Measurements from ENCODE around the gene FBXL4.
"Not testable (repeated sequence)": the region's sequence is repeated elsewhere in the genome, so short reads cannot be mapped to it uniquely, and the experiment has no call there.

FBXL4 gene

DNA sequence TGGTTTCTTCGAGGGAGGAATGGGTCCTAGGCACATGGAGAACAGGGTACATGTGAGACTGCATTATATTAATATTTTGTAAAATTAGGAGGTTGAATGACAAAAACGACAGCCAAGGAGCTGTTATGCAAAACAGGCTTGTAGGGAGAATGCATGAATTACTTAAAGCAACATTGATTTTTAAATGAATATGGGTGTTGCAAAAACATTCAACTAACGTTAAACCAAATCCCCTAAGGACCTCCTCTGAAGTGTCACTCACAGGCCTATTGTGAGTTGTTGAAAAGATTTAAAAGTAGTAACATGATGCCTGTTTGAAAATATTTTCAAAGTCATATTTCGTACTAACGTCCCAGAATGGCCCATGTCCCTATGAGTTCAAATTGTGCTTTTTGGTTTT, 21.9 kb downstream of the FBXL4 start:
- DNase-seq (ENCODE audit: low read depth), result no peak
- TF ChIP-seq, protein P1, sequence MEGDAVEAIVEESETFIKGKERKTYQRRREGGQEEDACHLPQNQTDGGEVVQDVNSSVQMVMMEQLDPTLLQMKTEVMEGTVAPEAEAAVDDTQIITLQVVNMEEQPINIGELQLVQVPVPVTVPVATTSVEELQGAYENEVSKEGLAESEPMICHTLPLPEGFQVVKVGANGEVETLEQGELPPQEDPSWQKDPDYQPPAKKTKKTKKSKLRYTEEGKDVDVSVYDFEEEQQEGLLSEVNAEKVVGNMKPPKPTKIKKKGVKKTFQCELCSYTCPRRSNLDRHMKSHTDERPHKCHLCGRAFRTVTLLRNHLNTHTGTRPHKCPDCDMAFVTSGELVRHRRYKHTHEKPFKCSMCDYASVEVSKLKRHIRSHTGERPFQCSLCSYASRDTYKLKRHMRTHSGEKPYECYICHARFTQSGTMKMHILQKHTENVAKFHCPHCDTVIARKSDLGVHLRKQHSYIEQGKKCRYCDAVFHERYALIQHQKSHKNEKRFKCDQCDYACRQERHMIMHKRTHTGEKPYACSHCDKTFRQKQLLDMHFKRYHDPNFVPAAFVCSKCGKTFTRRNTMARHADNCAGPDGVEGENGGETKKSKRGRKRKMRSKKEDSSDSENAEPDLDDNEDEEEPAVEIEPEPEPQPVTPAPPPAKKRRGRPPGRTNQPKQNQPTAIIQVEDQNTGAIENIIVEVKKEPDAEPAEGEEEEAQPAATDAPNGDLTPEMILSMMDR (IDR thresholded peaks at IDR 0.05; ENCODE audit: insufficient read depth, low read depth, low read length, missing control alignments), result no peak
- H3K4me3 ChIP-seq (ENCODE audit: low read length), result no peak overlapping the region

DNA sequence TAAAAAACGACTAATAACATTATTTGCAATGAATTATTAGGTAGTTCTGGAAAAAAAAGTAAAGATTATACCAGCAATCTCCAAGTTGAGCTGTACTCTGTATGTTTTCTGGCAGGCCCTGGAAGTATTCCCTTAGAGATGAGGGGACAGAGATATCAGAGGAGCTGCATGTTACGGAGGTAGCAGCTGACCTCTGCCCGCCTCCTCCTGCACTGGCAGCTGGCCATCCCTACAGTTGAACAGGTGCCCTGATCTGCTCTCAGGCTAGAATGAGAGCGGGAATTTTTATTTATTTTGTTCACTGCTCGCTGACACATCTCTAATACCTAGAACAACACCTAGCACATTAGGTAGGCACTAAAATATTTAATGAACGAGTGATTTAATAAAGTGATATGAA, 23.1 kb downstream of the FBXL4 start:
- TF ChIP-seq, protein P1 (IDR thresholded peaks at IDR 0.05; ENCODE audit: insufficient read depth, low read depth, low read length, missing control alignments), result no peak
- no peak for DNase-seq (ENCODE audit: low read depth)
- no peak overlapping the region for H3K4me3 ChIP-seq (ENCODE audit: low read length)

DNA sequence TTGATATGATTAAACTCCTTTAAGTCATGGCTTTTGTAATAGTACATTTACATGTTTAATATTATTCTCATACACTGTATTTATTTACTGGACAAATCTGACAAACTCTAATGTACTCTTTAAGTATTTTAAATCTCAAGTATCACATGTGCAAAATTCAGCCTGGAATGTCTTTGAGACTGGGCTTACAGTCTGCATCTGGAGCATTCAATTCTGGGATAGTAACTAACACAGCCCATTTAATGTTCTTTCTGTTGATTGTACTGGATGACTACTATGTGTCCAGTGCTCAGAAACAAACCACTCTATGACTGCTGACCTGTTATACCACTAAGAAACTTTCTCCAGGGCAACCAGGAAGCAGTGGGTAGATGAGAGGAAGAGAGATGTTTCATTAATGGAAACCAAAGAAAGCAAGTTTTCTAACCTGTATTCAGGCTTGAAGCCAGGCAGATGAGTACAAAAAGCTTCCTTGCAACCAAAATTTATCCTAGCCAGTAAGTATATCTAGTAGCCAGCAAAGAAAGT, 26.8 kb downstream of the FBXL4 start:
- TF ChIP-seq, protein P1 (IDR thresholded peaks at IDR 0.05; ENCODE audit: insufficient read depth, low read depth, low read length, missing control alignments), result no peak
- no peak overlapping the region for H3K4me3 ChIP-seq (ENCODE audit: low read length)
- DNase-seq (ENCODE audit: low read depth), result no peak

DNA sequence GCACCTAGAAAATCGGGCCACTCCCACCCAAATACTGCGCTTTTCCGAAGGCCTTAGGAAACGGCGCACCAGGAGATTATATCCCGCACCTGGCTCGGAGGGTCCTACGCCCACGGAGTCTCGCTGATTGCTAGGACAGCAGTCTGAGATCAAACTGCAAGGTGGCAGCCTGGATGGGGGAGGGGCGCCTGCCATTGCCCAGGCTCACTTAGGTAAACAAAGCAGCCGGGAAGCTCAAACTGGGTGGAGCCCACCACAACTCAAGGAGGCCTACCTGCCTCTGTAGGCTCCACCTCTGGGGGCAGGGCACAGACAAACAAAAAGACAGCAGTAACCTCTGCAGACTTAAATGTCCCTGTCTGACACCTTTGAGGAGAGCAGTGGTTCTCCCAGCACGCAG, 36.8 kb downstream of the FBXL4 start:
- not testable (repeated sequence) for DNase-seq (ENCODE audit: low read depth); H3K4me3 ChIP-seq (ENCODE audit: low read length)

DNA sequence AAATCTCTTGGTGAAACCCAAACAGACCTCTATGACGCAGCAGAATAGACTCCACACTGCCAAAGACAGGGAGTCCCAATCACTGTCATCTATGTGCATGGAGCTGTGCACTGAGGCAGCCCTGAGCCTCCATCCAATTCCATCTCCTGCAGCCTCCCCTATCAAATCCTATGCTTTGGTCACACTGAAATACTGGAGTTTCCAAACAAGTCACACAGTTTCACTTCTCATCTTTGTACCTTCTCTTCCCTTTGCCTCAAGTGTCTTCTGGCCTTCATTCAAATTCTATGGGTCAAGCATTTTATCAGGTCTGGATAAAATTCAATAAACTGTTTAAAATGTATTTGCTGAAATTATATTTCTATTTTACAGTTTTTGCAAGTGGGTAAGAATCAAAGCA, 38.5 kb downstream of the FBXL4 start:
- no peak overlapping the region for H3K4me3 ChIP-seq (ENCODE audit: low read length)
- no peak for DNase-seq (ENCODE audit: low read depth)
- TF ChIP-seq, protein P1 (IDR thresholded peaks at IDR 0.05; ENCODE audit: insufficient read depth, low read depth, low read length, missing control alignments), result no peak

DNA sequence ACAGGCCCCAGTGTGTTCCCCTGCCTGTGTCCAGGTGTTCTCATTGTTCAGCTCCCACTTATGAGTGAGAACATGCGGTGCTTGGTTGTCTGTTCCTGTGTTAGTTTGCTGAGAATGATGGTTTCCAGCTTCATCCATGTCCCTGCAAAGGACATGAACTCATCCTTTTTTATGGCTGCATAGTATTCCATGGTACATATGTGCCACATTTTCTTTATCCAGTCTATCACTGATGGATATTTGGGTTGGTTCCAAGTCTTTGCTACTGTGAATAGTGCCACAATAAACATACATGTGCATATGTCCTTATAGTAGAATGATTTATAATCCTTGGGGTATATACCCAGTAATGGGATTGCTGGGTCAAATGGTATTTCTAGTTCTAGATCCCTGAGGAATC, 41.4 kb downstream of the FBXL4 start:
- DNase-seq (ENCODE audit: low read depth); H3K4me3 ChIP-seq (ENCODE audit: low read length): not testable (repeated sequence)

DNA sequence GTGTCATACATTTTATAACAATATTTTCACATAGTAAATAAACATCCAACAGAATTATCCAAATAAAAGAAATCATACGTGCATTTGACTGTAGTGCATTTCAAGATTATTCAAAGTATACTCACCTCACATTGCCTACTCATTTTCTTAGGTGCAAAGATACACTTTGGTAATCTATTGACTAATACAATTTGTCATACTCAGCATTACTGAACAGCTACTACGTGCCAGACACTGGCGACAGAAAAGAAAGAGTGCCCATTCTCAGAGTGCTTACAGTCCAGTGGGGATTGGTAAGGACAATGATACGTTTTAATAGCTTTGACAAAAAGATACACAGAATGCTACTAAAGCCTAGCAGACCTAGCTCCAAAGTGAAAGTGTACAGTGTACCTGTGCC, 42.0 kb downstream of the FBXL4 start:
- DNase-seq (ENCODE audit: low read depth), result peak; percentile 1
- H3K4me3 ChIP-seq (ENCODE audit: low read length), result no peak overlapping the region
- TF ChIP-seq, protein P1 (IDR thresholded peaks at IDR 0.05; ENCODE audit: insufficient read depth, low read depth, low read length, missing control alignments), result no peak

DNA sequence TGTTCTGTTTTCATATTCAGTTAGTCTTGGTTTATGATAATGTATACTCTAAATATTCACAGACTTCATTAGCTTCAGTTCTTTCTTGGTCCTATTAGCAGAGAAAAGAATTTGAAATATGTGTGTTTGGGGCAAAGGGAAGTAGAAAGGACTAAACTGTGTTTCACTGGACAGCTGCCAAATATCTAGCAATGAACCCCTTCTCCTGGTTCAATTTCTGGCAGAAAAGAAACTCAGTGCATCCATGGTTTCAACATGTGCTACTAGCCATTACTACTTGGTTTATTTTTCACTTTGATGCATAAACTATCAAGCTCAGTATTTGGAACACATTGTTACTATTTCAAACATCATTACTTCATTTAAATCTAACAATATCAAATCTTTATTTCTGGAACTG, 43.6 kb downstream of the FBXL4 start:
- no peak for DNase-seq (ENCODE audit: low read depth)
- TF ChIP-seq, protein P1 (IDR thresholded peaks at IDR 0.05; ENCODE audit: insufficient read depth, low read depth, low read length, missing control alignments), result no peak
- no peak overlapping the region for H3K4me3 ChIP-seq (ENCODE audit: low read length)

All from epithelial cell of esophagus (primary cell).